NCI-H345 treated with DMSO at 0.1 percent for 48 hours (cell line): ENCODE measurements around the gene RNF145.
A peak's percentile ranks its signal among the peaks of the same experiment; 100 is the strongest.
"Not testable (repeated sequence)": the region's sequence is repeated elsewhere in the genome, so short reads cannot be mapped to it uniquely, and the experiment has no call there.

Experiments
- DNase-seq: peaks from one replicate; lab custom pipeline; 2025; ENCODE audit not compliant: unreplicated experiment; lab: John Stamatoyannopoulos, UW

RNF145 gene, protein sequence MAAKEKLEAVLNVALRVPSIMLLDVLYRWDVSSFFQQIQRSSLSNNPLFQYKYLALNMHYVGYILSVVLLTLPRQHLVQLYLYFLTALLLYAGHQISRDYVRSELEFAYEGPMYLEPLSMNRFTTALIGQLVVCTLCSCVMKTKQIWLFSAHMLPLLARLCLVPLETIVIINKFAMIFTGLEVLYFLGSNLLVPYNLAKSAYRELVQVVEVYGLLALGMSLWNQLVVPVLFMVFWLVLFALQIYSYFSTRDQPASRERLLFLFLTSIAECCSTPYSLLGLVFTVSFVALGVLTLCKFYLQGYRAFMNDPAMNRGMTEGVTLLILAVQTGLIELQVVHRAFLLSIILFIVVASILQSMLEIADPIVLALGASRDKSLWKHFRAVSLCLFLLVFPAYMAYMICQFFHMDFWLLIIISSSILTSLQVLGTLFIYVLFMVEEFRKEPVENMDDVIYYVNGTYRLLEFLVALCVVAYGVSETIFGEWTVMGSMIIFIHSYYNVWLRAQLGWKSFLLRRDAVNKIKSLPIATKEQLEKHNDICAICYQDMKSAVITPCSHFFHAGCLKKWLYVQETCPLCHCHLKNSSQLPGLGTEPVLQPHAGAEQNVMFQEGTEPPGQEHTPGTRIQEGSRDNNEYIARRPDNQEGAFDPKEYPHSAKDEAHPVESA

GRCh38 chr5:159209438-159210209 is at the start of gene RNF145:
Gene RNF145, minus strand, starts transcription at chr5:159209553. Its CDS starts 5,936 bp downstream, at chr5:159203617.
- DNase-seq = peak; percentile 62

- no peak for DNase-seq
These were observed 49.0 kb upstream of the RNF145 start for GRCh38 chr5:159258361-159258760.

DNA sequence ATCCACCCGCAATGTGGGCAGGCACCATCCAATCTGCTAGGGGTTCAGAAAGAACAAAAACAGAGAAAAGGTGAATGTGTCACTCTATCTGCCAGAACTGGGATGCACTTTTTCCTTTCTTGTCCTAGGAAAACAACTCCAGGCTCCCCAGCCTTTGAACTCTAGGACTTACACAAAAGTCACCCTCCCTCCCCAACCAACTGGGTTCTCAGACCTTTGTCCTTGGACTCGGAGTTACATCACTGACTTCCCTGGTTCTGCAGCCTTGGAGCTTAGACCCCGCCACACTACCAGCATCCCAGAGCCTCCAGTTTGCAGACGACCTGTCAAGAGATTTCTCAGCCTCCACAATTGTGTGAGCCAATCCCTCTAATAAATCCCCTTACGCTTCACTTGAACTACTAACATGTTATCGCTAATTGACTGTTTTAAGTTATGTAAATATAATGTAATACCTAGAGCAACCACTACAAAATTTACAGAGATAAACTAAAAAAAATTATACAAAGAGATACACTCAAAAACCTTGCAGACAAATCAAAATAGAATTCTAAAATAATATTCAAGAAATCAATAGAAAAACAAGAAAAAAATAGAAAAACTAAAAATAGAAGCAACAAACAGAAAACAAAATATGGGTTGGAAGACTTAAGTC is 48.4 kb upstream of the RNF145 start:
- DNase-seq = no peak

DNA sequence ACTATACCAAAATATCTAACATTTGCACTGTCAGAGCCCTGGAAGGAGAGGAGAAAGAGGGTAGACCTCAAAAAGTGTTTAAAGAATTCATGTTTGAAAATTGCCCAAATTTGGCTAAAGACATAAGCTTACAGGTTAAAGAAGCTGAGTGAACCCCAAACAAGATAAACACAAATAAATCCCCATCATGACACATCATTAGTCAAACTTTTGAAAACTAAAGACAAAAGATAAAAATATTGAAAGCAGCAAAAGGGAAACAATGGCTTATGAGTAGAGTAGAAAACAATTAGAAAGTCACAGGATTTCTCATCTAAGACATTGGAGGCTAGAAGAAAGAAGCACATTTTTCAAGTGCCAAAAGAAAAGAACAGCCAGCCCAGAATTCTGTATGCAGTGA is 47.7 kb upstream of the RNF145 start:
- DNase-seq = no peak

- no peak for DNase-seq
These were observed 42.8 kb upstream of the RNF145 start for GRCh38 chr5:159252195-159252594.

- DNase-seq = no peak
These were observed 39.8 kb upstream of the RNF145 start for GRCh38 chr5:159249158-159249557.

GRCh38 chr5:159244890-159245289 is 35.5 kb upstream of the RNF145 start:
- no peak for DNase-seq

GRCh38 chr5:159244163-159244562 is 34.8 kb upstream of the RNF145 start:
- DNase-seq = no peak

DNA sequence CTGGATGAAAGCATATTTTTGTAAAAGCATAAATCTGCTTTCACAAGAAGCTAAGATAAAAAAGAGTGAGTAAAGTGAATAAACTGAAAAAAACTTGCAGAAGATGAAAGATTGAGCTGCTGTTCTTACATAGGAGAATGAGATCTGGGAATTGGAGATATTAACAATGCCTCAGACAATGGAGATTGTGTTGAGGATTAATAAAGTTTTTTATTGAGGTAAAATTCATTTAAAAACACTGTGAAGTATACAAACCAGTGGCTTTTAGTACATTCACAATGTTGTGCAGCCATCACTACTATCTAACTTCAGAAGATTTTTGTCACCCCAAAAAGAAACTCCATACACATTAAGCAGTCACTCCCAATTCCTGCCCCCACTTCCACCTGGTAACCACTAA is 34.0 kb upstream of the RNF145 start:
- no peak for DNase-seq

- no peak for DNase-seq
These were observed 33.3 kb upstream of the RNF145 start for GRCh38 chr5:159242656-159243055.

DNA sequence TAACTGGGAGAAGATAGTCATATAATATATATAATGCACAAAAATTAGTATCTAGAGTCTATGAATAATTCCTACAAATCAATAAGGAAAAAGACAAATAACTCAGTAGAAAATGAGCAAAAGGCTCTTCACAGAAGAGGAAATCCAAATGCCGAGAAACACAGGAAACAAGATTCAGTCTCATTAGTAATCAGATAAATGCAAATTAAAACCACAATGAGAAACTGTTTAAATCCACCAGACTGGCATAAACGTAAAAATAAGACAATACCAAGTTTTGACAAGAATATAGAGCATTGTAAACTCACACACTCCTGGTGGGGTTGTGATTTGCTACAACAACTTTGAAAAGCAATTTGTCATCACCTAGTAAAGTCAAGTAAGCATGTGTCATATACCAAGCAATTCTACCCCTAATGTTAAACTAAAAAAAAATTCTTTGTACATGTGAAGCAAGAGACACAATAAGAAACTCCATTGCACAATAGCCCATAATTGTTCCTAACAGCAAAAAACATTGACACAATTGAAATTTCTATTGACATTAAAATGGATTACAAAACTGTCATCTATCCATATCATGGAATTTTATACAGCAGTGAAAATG is 32.7 kb upstream of the RNF145 start:
- no peak for DNase-seq

- DNase-seq = no peak
These were observed 31.0 kb upstream of the RNF145 start for GRCh38 chr5:159240301-159240870.

DNA sequence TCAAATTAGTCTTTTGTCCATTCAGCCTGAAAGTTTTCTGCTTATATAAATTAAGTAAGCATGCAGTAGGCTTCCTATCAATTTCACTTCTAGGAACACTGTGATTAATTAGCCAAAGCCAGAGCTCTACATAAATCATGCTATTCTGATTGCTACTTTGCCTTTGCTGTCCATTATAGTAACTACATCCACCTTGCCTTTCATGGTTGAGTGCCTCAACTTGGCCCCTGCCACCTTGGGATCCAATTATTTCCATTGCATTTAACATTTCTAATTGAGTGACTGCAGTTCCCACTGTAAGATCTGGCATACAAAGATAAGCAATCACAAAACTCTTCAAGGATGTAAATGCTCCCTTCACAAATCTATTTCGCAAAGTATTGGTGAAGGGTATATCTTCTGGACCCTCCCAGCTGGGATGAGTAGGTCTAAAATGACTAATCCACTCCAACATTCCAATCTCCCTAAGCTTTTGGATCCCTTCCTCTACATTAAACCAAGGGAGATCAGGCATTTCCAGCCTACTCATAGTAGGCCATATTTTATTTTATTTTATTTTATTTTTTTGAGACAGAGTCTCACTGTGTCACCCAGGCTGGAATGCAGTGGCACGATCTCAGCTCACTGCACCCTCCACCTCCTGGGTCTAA is 26.6 kb upstream of the RNF145 start:
- DNase-seq = not testable (repeated sequence)

DNA sequence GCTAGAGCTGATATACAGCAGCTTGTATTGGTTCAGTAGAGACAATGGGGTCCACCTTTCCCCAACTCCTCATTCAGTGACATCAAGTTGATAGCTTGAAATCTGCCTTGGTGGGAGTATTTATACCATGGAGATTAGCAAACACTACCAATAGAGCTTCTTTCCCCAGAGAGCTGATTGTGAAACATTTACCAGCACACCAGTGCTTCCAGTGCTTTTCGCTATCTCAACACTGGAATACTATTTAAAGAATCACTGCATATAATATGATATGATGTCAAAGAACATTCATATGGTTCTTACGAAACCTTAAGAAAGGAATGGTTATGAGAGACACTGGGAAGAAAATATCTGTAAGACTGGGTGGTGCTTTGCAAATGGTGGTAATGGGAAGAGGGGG is 21.8 kb upstream of the RNF145 start:
- DNase-seq = no peak

- no peak for DNase-seq
These were observed 21.3 kb upstream of the RNF145 start for GRCh38 chr5:159230657-159231056.

- DNase-seq = not testable (repeated sequence)
These were observed 18.7 kb upstream of the RNF145 start for GRCh38 chr5:159228097-159228496.

GRCh38 chr5:159227452-159227851 is 18.1 kb upstream of the RNF145 start:
- DNase-seq = no peak

DNA sequence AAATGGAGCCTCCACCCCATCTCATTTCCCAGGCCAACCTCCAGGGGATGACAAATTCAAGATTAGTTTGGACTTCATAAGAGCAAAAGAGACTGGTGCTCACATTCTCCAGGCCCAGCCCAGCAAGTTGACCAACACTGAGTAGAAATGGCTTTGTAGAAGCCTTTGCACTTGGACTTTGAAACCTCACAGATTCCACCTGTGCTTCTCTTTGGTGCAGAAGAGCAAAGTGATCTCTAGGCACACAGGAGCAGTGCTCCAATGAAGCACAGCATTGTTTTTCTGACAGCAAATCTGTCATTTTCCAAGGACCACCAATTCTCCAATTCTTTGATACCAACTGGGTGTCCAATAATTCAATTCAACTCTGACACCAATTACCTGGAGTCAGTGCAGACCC is 17.1 kb upstream of the RNF145 start:
- no peak for DNase-seq

DNA sequence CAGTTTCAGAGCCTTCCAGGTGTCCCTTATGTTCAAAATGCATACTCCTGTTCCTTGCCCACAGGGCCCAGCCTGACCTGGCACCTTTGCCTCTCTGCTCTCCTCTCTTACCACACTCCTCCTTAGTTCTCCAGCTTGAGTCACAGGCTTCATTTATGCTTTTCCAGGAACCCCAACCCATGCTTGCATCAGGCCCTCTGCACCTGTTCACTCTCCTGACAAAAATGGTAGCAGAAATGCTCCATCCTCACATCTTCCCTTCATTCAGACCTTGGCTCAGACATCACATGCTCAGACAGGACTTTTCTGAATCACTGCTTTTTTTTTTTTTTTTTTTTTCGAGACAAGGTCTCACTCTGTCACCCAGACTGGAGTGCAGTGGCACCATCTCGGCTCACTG is 15.1 kb upstream of the RNF145 start:
- DNase-seq = no peak

- no peak for DNase-seq
These were observed 14.1 kb upstream of the RNF145 start for GRCh38 chr5:159223469-159223868.
